CD4-positive, alpha-beta T cell (primary cell): ENCODE data around the gene ANKFN1. TPM values are rescaled to one million over a fixed set of nuclear protein-coding genes. Genes with fewer than 3 reads are reported as not detected.

Source experiments
- ATAC-seq: fragments of 200-7000 bp; cut with Tn5 transposase; one replicate; pipeline ENCODE4 v1.10.0; 2022; ENCODE audit warnings: mild to moderate bottlenecking; ENCODE audit not compliant: poor library complexity
- CTCF ChIA-PET: fragments of 350-600 bp; sonication (Branson Sonifier 250); formaldehyde crosslinking; loops from one replicate; lab custom pipeline; 2021; ENCODE audit warnings: antibody characterized with exemption, inconsistent platforms; lab: Charles Lee
- POLR2A ChIA-PET: fragments of 350-600 bp; sonication (Branson Sonifier 250); formaldehyde crosslinking; loops from one replicate; lab custom pipeline; 2021; ENCODE audit warnings: antibody characterized with exemption, inconsistent platforms; lab: Charles Lee
- DNase-seq, 14 experiments: peaks; one replicate each; pipeline ENCODE4 v3.0.0-alpha.2; 2013 to 2020; ENCODE audit warnings: mixed read lengths in 2 of 14
- H3K27ac ChIP-seq, 2 donors: one replicate each; pipeline versions ENCODE4 v1.5.1 to v1.7.0; 2013; ENCODE audit warnings: low read length in 2 of 2, low read depth in 1 of 2, mild to moderate bottlenecking in 1 of 2
- H3K27me3 ChIP-seq, 2 experiments: 1 replicate in 1 of 2; 2 replicates in 1 of 2; pipeline versions ENCODE4 v1.6.1 to v1.7.0; 2013; ENCODE audit warnings: low read length in 2 of 2, control low read depth in 1 of 2, mild to moderate bottlenecking in 1 of 2, moderate library complexity in 1 of 2; ENCODE audit not compliant: insufficient read depth in 2 of 2, control insufficient read depth in 1 of 2
- H3K36me3 ChIP-seq: one replicate; pipeline ENCODE4 v1.6.1; 2013; ENCODE audit warnings: low read length, control low read depth; ENCODE audit not compliant: insufficient read depth
- H3K4me1 ChIP-seq: one replicate; pipeline ENCODE4 v1.6.1; 2013; ENCODE audit warnings: low read length, control low read depth; ENCODE audit not compliant: insufficient read depth
- H3K4me3 ChIP-seq: one replicate; pipeline ENCODE4 v1.5.1; 2013; ENCODE audit warnings: mild to moderate bottlenecking, low read length, moderate library complexity
- H3K9me3 ChIP-seq, 2 experiments: 1 replicate in 1 of 2; 2 replicates in 1 of 2; pipeline versions ENCODE4 v1.6.1 to v1.7.0; 2013; ENCODE audit warnings: low read length in 2 of 2, mild to moderate bottlenecking in 2 of 2, control low read depth in 1 of 2, moderate library complexity in 1 of 2; ENCODE audit not compliant: control insufficient read depth in 1 of 2, insufficient read depth in 1 of 2
- H3K27ac Mint-ChIP-seq: one replicate; pipeline ENCODE4 v1.8.0; 2020; ENCODE audit warnings: mixed read lengths
- H3K27me3 Mint-ChIP-seq: one replicate; pipeline ENCODE4 v1.8.0; 2021; ENCODE audit warnings: mixed read lengths
- H3K36me3 Mint-ChIP-seq: one replicate; pipeline ENCODE4 v1.8.0; 2021; ENCODE audit warnings: low read depth, mixed read lengths
- H3K4me1 Mint-ChIP-seq: one replicate; pipeline ENCODE4 v1.8.0; 2021; ENCODE audit warnings: low read depth, mixed read lengths
- H3K4me3 Mint-ChIP-seq: one replicate; pipeline ENCODE4 v1.8.0; 2020; ENCODE audit warnings: mild to moderate bottlenecking, mixed read lengths
- H3K9me3 Mint-ChIP-seq: one replicate; pipeline ENCODE4 v1.8.0; 2020; ENCODE audit warnings: mixed read lengths
- intact Hi-C, 2 experiments: fragments of 100-400 bp; cut with DNase I in 1 of 2; cut with micrococcal nuclease in 1 of 2; formaldehyde crosslinking; loops; one replicate each; pipeline versions ENCODE4 v1.15.1 to v1.9.0; 2023 to 2025; cut with DNase I, micrococcal nuclease
- total RNA-seq, 174 experiments: library from RNA in 2 of 174; stranded (reverse) in 2 of 174; gene quantifications; one replicate each; pipeline ENCODE4 v1.2.3 and lab custom pipeline; 2021 to 2026
- TF ChIP-seq, protein P1 (sequence below): fragments of 200-600 bp; IDR thresholded peaks from one replicate; pipeline ENCODE4 v1.8.0; 2022; ENCODE audit warnings: antibody characterized with exemption, mild to moderate bottlenecking

The ANKFN1 gene
- total RNA-seq, 2 experiments from 2014 or later, result not detected

- POLR2A ChIA-PET, result no interaction called here
- Histone ChIP-seq H3K4me1 (no peaks in the 10 kb centered on the region), H3K9me3 (no peaks in the 10 kb centered on the region), H3K27me3 (no peaks in the 10 kb centered on the region), H3K27ac (no peak overlapping the region), H3K4me3 (no peak overlapping the region), H3K36me3 (no peaks in the 10 kb centered on the region)
- no peaks in the 10 kb centered on the region for H3K4me1 Mint-ChIP-seq
- DNase-seq (no peak), ATAC-seq (no peak)
- no peak overlapping the region for H3K4me3 Mint-ChIP-seq
- intact Hi-C loops, result loop anchor here in 1 of 2 experiments (10.0 kb wide), 1 partner anchor 793 kb away; no protein-coding TSS in a partner anchor
- TF ChIP-seq, protein P1, sequence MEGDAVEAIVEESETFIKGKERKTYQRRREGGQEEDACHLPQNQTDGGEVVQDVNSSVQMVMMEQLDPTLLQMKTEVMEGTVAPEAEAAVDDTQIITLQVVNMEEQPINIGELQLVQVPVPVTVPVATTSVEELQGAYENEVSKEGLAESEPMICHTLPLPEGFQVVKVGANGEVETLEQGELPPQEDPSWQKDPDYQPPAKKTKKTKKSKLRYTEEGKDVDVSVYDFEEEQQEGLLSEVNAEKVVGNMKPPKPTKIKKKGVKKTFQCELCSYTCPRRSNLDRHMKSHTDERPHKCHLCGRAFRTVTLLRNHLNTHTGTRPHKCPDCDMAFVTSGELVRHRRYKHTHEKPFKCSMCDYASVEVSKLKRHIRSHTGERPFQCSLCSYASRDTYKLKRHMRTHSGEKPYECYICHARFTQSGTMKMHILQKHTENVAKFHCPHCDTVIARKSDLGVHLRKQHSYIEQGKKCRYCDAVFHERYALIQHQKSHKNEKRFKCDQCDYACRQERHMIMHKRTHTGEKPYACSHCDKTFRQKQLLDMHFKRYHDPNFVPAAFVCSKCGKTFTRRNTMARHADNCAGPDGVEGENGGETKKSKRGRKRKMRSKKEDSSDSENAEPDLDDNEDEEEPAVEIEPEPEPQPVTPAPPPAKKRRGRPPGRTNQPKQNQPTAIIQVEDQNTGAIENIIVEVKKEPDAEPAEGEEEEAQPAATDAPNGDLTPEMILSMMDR, result no peak
- no peaks in the 10 kb centered on the region for H3K36me3 Mint-ChIP-seq
- H3K27me3 Mint-ChIP-seq, result peaks cover 10% of the 10 kb centered on the region
- H3K9me3 Mint-ChIP-seq, result no peaks in the 10 kb centered on the region
- CTCF ChIA-PET, result interaction anchor here (1.7 kb wide), 1 partner anchor 10 kb away, joined by 4 read pairs; no protein-coding TSS in a partner anchor
- no peak overlapping the region for H3K27ac Mint-ChIP-seq
Observed at GRCh38 chr17:56317351-56318208, 164.3 kb downstream of the ANKFN1 start.

DNA sequence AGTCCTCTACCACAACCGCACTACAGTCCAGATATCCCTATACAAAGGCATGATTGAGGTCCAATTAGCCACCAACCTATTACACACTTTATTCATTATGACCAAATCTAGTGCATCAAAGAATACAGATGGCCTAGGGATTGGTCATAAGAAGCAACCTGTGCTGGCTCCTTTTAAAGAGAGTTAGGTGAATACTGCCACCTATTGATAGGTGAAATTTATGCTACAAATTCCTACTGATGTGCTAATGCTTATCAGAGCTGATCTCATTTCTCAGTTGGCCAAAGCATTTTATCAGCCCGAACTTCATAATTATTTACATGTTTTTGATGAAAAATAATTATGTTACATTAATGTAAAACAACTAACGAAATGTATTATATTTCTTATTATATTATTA is 166.3 kb downstream of the ANKFN1 start:
- Histone ChIP-seq H3K4me1 (no peaks in the 10 kb centered on the region), H3K27ac (no peak overlapping the region), H3K27me3 (no peaks in the 10 kb centered on the region), H3K36me3 (no peaks in the 10 kb centered on the region), H3K4me3 (no peak overlapping the region), H3K9me3 (no peaks in the 10 kb centered on the region)
- ChIA-PET POLR2A (no interaction called here), CTCF (no interaction called here)
- ATAC-seq, result no peak
- Mint-ChIP-seq H3K9me3 (no peaks in the 10 kb centered on the region), H3K27ac (no peak overlapping the region), H3K4me1 (no peaks in the 10 kb centered on the region), H3K4me3 (no peak overlapping the region), H3K27me3 (peaks cover 11% of the 10 kb centered on the region), H3K36me3 (no peaks in the 10 kb centered on the region)
- intact Hi-C loops, result loop anchor here in 1 of 2 experiments (10.0 kb wide), 1 partner anchor 795 kb away; no protein-coding TSS in a partner anchor
- TF ChIP-seq, protein P1, result peak; percentile 21
- DNase-seq, result peak in 3 of 14 experiments; percentile 14 to 21 (median 16)

DNA sequence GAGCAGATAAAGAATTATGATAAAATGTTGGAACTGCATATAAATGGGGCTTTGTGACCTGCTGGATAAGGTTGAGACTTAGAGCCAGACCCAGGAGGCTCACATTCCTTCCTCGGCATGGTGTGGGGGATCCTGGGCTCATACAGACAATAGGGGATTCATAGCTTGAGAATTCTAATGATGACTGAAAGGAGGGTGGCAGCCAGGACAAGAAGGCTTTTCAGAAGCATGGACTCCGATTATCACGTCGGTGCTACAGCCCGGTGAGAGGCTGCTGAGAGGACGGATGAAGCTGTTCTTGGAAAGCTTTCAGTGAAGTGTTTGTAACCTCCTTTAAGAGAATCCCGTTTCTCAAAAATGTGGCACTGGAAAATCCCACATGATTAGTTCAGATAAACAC is 167.2 kb downstream of the ANKFN1 start:
- Mint-ChIP-seq H3K4me1 (no peaks in the 10 kb centered on the region), H3K36me3 (no peaks in the 10 kb centered on the region), H3K27me3 (peaks cover 11% of the 10 kb centered on the region), H3K27ac (no peak overlapping the region), H3K4me3 (no peak overlapping the region), H3K9me3 (no peaks in the 10 kb centered on the region)
- ChIA-PET POLR2A (no interaction called here), CTCF (no interaction called here)
- DNase-seq, result no peak
- TF ChIP-seq, protein P1, result no peak
- no peak overlapping the region for H3K4me3 ChIP-seq
- H3K27me3 ChIP-seq, result no peaks in the 10 kb centered on the region
- no peak overlapping the region for H3K27ac ChIP-seq
- H3K36me3 ChIP-seq, result no peaks in the 10 kb centered on the region
- H3K9me3 ChIP-seq, result no peaks in the 10 kb centered on the region
- H3K4me1 ChIP-seq, result no peaks in the 10 kb centered on the region
- intact Hi-C loops, result no loop called here
- no peak for ATAC-seq
